Left renal pelvis (tissue), 4 donors: Measurements from ENCODE around the gene FDXACB1. TPM values are rescaled to one million over a fixed set of nuclear protein-coding genes. Genes with fewer than 3 reads are reported as not detected.
A peak's percentile ranks its signal among the peaks of the same experiment; 100 is the strongest.

Experiments
- DNase-seq, 4 donors: peaks; one replicate each; pipeline ENCODE4 v3.0.0-alpha.2; 2013; ENCODE audit warnings: low read depth in 4 of 4, low spot score in 3 of 4
- polyA plus RNA-seq, 4 donors: library from polyadenylated mRNA; unstranded; fragments of 120-200 nt; gene quantifications; one replicate each; pipeline ENCODE4 v1.2.1, GENCODE V29; 2013; ENCODE audit not compliant: insufficient read length in 4 of 4

Gene FDXACB1
- polyA plus RNA-seq, 4 donors = 4.0 to 6.2 (median 5.6) TPM

DNA sequence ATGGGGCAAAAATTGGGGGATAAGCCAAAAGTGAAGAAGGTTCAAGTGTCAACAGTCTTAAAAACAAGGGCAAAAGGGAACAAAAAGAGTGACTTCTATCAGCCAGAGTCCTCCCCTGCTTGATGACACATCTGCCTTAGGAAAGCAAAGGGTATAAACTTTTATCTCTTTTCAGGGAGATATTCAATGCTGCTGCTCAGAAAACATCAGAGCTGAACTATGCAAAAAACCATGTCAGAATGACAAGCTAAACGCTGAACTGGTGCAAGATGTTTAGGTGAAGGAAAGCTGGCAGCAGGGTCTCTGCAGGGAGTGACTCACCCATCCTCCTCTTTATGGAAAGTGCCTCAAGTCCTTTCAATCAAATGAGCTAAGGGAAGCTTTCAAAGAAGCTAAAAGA, 32.3 kb downstream of the FDXACB1 start:
- DNase-seq = no peak

DNA sequence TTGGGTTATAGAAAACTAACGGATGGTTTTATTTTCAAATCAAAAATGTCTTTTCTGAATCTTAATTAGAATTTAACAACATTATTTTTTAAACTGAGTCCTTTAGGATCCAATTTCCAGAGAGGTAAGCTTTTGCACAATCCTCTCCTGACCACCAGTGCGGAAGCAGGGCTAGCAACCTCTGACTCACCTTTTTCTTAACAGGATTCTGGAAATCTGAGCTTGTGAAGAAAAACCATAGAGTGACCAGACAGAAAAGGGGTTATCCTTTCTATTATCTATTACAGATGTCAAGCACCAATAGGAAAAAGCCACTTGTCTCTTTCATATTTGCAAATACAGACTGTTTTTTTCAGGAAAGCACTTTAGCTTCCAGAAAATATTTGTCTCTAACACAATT, 32.9 kb downstream of the FDXACB1 start:
- no peak for DNase-seq

DNA sequence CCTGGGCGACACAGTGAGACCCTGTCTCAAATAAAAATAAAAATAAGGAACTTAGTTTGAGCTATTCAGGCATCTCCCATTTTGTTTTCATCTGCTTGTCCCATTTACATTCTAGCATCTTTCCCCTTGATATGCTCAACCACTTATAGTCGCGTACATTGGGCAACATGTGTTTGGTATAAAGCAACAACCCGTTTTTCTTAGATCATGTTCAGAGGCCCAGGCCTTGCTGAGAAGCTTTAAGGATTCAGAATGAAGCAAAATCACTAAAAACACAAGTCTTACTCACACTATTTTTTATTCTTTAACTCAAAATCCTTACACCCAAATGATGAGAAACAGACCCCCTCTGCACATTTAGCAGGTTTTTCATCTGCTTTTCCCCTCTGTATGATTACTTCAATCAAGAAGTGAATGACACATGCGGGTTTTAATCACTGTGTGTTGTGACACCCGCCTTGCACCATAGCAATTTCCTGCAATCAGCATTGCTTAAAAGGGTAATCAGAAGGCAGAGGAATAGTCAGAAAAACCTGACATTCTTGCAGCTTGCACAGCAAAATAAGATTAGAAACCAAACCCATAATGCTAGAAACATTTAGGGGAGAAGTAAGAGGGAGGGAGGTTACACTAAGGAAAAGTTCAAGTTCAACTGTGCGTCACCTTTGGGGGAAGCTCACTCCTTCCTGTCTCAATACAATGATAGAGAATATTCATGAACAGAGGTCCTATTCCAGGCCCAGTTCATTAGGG, 33.5 kb downstream of the FDXACB1 start:
- no peak for DNase-seq

DNA sequence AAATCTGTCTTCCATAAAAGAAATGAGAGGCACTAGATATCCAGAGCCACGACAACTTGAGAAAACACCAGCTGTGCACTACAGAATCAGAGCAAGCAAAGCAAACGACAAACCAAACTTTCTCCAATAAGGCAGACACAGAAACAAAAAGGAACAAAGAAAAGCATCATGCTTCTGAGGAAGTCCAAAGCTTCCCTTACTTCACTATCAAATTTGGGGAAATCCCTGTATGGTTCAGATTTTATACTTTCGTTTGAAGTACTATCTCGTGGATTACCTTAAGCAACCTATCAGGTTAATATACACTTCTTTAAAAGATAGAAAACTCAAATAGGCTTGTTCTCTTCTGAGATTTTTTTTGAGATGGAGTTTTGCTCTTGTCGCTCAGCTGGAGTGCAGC, 35.3 kb downstream of the FDXACB1 start:
- DNase-seq = no peak

DNA sequence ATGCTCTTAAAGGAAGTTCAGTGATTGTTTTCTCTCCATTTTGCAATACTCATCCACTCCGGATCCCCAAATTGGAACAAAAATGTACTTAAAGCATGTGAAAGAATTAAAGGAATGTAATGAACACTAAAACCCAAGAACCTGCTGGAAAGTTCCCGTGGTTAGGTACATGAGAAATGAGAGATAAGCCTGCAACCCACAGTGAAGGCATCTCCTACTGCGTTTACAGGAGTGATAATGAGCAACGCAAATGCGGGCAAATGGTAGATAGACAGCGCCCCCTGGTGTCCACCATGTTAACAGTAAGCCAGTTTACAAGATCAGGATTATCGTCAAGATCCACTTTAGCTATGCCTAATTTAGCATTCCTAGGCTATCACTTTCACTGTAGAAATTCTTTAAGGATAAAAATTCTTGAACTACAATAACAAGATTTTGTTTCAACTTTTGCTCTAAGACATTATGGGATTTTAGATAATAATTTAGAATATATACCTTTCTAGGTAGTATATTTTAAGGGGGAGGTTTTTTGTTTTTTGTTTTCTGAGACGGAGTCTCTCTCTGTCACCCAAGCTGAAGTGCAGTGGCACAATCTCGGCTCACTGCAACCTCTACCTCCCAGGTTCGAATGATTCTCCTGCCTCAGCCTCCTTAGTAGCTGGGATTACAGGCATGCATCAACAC, 37.5 kb downstream of the FDXACB1 start:
- DNase-seq = peak; percentile 58 to 68 (median 65)

DNA sequence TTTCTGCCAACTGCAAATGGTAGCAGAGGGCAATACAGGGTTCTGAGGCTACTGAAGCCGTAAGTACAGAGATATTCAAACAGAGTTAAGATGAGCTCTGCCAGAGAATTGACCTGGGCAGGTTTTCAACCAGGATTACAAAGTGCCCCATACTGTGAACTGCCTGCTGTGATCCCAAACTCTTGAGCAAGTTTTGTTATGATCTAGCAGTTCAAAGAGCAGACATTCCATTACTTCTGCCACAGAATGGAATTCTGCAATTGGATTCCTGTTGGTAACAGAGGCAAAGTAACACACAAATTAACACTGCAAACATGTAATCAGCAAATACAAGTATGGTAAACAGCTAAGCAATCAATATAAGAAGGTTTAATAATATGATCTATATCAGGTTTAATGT, 38.8 kb downstream of the FDXACB1 start:
- DNase-seq = no peak

DNA sequence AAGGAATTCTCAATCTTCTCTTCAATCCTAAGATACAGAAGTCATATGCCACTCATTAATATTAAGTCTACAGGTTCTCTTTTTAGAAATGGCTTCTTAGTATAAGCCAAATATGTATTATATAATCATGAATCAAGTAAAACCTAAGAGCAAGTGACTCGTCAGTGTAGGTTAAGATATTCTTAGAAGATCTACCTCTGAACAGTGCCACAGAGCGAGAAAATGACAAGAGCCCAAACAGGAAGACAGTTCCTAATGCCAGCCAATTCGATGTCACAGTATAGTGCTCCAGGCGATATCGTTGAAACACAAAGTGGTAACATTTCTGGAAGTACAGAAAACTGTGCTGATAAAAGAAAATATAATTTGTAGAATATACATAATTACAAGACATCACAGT, 40.9 kb downstream of the FDXACB1 start:
- no peak for DNase-seq

DNA sequence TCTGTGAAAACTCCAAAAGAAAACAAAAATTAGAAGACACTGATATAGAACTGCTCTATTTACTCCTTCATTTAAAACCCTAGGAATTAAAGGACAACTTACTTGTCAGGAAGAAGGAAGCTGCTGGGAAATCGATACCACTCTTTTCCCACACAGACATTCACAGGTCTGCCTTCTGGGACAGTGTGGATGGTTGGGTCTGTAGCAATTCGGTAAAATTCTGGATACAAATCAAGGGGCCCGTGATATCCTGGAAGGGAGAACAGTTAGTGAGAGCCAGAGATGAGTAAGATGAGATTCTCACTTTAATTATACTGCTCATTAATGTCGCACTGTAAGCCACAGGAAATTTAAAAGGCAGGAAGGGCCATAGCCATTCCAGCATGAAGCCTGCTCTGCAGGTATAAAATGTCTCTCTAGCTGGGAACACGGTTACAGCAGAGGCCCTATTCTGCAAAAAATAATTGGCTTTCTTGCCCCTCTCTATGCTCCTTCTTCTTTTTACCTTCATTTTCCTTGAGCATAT, 41.5 kb downstream of the FDXACB1 start:
- no peak for DNase-seq

DNA sequence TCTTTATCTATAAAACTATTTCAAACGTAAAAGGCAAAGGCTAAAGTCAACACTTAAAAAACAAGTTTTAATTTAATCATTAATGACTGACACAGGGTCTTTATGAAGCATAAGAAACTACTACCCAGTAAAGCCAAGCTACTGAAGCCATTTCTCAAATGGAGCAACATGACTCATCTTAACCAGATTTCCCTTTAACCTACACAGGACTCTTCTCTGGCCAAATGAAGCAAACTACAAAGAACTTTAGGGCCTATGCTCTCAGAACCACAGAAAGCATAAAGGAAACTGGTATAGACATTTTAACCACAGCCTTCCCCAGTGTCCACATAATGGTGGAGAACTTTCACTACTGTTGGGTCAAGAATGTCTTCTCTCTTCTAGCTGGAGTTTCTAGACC, 42.2 kb downstream of the FDXACB1 start:
- DNase-seq = no peak

DNA sequence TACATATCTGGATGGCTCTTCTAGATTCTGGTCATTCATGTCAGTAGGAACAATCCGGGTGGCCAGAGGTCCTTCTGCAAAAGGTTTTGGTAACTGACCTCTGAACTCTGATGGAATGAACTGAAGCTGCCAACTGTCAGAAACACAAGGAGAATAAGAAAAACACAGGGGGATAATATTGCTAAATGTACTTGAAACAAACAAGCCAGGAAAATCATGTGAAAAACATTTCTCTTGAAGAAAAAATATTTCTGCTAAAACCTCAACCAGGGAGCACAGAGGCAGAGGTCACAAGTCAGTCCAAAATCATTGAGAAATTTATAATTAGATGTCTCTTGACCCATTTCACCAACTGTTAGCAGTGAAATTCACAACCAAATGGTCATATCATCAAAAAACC, 42.8 kb downstream of the FDXACB1 start:
- no peak for DNase-seq

DNA sequence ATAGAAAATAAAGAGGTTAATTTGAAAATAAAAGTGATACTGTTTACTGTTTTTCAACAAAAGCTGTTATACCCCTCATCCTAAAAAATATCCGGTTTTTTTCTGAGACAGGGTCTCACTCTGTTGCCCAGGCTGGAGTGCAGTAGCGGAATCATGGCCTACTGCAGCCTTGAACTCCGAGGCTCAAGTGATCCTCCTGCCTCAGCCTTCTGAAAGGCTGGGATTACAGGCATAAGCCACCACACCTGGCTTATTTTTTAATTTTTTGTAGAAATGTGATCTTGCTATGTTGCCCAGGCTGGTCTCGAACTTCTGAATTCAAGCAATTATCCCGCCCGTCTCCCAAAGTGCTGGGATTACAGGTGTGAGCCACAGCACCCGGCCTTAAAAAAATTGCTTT, 43.3 kb downstream of the FDXACB1 start:
- no peak for DNase-seq

DNA sequence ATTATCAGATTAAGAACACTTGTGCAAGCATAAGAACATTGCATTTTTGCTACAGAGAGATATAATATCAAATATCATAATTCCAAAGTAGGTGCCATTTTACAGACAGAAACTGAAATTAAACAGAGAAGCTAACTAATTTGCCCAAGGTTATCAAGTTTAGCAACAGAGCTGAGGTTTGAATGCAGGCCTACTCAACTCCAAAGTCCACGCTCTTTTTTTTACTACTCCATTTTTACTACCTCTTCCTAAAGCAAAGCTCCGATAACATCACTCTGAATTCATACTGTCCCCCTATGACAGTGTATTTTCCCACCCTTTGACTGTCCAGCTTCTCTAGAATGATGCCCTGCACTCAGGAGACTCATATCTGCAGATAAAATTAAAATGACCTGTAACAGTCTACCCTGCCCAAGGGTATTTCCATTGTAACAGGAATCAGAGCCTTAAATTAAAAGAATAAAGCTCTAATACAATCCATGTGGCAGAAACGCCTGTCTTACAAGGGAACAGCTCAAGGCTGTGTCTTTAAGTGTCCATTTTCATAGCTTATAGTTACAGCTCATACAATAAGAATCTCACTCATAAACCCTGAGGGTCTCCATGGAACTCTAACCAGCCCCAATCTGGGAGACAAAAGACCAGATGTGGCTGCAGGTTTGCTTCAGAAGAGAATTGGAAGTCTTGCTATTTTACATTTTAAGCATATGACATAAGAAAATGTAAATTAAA, 44.4 kb downstream of the FDXACB1 start:
- DNase-seq = no peak

DNA sequence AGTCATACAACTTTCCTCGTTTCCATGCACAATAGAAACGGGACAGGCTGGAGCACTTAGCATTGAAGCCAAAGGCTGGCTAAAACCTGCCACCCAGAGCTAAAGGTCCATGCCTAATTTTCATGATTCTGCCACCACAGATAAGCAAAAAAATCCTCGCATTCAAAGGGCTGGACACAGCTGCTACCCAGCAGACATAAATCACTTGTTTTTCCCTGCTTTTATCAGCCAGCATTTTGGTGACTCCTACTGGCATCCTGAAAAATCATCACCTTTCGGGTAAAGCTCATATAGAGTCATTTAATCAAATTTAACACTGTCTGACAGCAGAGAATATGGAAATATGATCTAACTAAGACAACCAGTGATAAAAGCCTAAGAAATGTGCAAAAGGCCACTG, 45.4 kb downstream of the FDXACB1 start:
- DNase-seq = no peak

DNA sequence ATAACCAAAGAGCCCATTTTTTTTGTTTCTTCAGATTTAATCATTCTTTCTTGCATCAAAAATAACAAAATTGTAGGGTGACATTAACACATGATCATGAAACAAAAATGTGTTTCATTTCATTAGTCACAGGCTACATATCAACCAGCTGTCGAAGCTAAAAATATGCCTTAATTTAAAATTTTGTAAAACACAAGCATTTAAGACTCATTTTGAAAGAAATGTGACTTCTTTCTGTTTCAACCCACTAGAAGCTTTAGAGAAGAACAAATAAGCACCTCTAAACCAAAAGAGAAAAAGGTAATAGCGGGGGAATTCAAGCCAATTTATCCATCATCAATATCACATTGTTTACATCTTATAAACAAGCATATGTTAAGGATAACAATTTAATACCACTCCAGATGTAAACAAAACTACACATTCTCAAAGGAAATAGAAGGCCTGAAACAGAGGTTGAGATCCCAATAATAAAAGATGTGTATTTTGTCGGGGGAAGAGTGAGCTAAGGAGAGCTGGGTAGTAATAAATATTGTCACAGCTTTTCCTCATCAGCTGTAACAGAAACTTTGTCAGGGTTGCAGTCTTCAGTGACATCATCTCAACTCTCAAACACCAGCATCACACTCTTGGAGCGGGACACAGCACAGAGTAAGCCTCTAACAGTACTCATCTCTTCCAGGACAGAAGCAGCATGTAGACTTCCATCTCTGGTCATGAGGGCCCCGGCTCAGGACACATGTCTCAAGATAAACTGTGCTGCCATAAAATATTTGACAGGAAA, 49.6 kb downstream of the FDXACB1 start:
- no peak for DNase-seq

DNA sequence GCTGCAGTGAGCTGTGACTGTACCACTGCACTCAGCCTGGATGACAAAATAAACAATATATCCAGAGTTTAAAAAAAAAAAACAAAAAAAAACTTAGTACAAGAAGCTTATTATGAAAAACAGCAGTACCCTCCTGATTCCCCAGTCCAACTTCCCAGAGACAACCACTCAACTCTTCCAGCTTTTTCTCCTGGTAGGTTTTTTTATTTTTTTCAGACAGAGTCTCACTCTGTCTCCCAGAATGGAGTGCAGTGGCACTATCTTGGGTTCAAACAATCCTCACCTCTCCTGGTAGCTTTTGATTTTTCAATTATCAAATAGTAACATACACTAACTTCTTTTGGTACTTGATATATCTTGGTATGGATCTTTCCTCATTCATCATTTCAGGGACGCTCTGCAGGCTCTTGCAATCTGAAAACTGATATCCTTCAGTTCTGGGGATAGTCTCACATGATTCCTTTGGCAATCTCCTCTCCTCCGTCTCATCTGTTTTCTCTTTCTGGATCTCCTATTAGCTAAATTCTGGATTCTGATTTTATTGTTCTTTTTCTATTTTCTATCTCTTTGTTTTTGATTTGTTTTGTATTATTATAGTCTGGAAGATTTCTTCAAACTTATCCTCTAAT, 52.5 kb downstream of the FDXACB1 start:
- DNase-seq = no peak

Other genes starting within 250 kb of the FDXACB1 start
- 10 to 100 TPM; 14.3 to 24.5 (median 22.1) TPM for gene PPP2R1B, start 112.8 kb downstream of the FDXACB1 start, polyA plus RNA-seq
- gene ALG9, start 7.6 kb downstream of the FDXACB1 start, polyA plus RNA-seq = 10 to 100 TPM; 40.8 to 48.2 (median 45.5) TPM
- 10 to 100 TPM; 29.8 to 54.0 (median 44.5) TPM for gene CFAP68, start 376 bp upstream of the FDXACB1 start, polyA plus RNA-seq
- 10 to 100 TPM; 45.1 to 63.6 (median 56.4) TPM for gene CRYAB, start 32.6 kb upstream of the FDXACB1 start, polyA plus RNA-seq
- gene HSPB2, start 33.6 kb upstream of the FDXACB1 start, polyA plus RNA-seq = 1 to 10 TPM; 1.7 to 5.3 (median 2.6) TPM
- gene C11orf52, start 39.7 kb upstream of the FDXACB1 start, polyA plus RNA-seq = 10 to 100 TPM in 2 of 4 donors, 1 to 10 TPM in 1, under 1 TPM in 1; 0.85 to 12.1 (median 9.7) TPM
- 10 to 100 TPM; 16.0 to 19.7 (median 19.0) TPM for gene DIXDC1, start 58.2 kb upstream of the FDXACB1 start, polyA plus RNA-seq
- 10 to 100 TPM; 31.3 to 57.1 (median 49.1) TPM for gene DLAT, start 146.2 kb upstream of the FDXACB1 start, polyA plus RNA-seq
- gene PIH1D2, start 194.9 kb upstream of the FDXACB1 start, polyA plus RNA-seq = 10 to 100 TPM in 3 of 4 donors, 1 to 10 TPM in 1; 1.9 to 11.6 (median 10.4) TPM
- 10 to 100 TPM; 33.0 to 59.7 (median 50.3) TPM for gene NKAPD1, start 195.1 kb upstream of the FDXACB1 start, polyA plus RNA-seq
- gene TIMM8B, start 207.6 kb upstream of the FDXACB1 start, polyA plus RNA-seq = 10 to 100 TPM; 45.7 to 79.0 (median 72.2) TPM
- gene SDHD, start 207.7 kb upstream of the FDXACB1 start, polyA plus RNA-seq = 100 to 1,000 TPM; 136 to 206 (median 186) TPM